ENCODE measurements around the gene PGAM5.
"Not testable (repeated sequence)": the region's sequence is repeated elsewhere in the genome, so short reads cannot be mapped to it uniquely, and the experiment has no call there.

PGAM5 gene

GRCh38 chr12:132747896-132748295, 37.3 kb downstream of the PGAM5 start:
- no peak for DNase-seq (ENCODE audit: low read depth in 3 of 3)

- no peak for DNase-seq (ENCODE audit: low read depth in 3 of 3)
Measured at GRCh38 chr12:132748319-132748718, 37.7 kb downstream of the PGAM5 start.

GRCh38 chr12:132753670-132754069, 43.0 kb downstream of the PGAM5 start:
- DNase-seq (ENCODE audit: low read depth in 3 of 3) = not testable (repeated sequence)

- DNase-seq (ENCODE audit: low read depth in 3 of 3) = no peak
Measured at GRCh38 chr12:132754160-132754932, 43.7 kb downstream of the PGAM5 start.

GRCh38 chr12:132758825-132759224, 48.2 kb downstream of the PGAM5 start:
- DNase-seq (ENCODE audit: low read depth in 3 of 3) = not testable (repeated sequence)

GRCh38 chr12:132759359-132759758, 48.7 kb downstream of the PGAM5 start:
- DNase-seq (ENCODE audit: low read depth in 3 of 3) = no peak

GRCh38 chr12:132761032-132761920, 50.6 kb downstream of the PGAM5 start, which contains the start of gene ANKLE2:
Gene ANKLE2, minus strand, starts transcription at chr12:132761832. Its CDS starts 34 bp downstream, at chr12:132761798.
- peak; percentile 50 to 62 (median 61) for DNase-seq (ENCODE audit: low read depth in 3 of 3)

- DNase-seq (ENCODE audit: low read depth in 3 of 3) = peak; percentile 70 to 84 (median 72)
Measured at GRCh38 chr12:132761921-132762583, 51.4 kb downstream of the PGAM5 start.

- no peak for DNase-seq (ENCODE audit: low read depth in 3 of 3)
Measured at GRCh38 chr12:132764231-132764630, 53.6 kb downstream of the PGAM5 start.

- DNase-seq (ENCODE audit: low read depth in 3 of 3) = no peak
Measured at GRCh38 chr12:132765361-132765760, 54.7 kb downstream of the PGAM5 start.

GRCh38 chr12:132766380-132767085, 55.9 kb downstream of the PGAM5 start:
- DNase-seq (ENCODE audit: low read depth in 3 of 3) = no peak

GRCh38 chr12:132771126-132771838, 60.6 kb downstream of the PGAM5 start:
- no peak for DNase-seq (ENCODE audit: low read depth in 3 of 3)
